Ishikawa (cell line): ENCODE data around the gene GZMB.

Source experiments
- CEBPB ChIP-seq: IDR thresholded peaks from 2 replicates; pipeline ENCODE4 v1.6.1; 2012
- CREB1 ChIP-seq: IDR thresholded peaks from 2 replicates; pipeline ENCODE4 v1.6.1; 2012; ENCODE audit warnings: low read depth
- EGR1 ChIP-seq: IDR thresholded peaks from 2 replicates; pipeline ENCODE4 v1.6.1; 2012
- EP300 ChIP-seq: IDR thresholded peaks from 2 replicates; pipeline ENCODE4 v1.6.1; 2012; ENCODE audit warnings: borderline replicate concordance
- FOXM1 ChIP-seq: IDR thresholded peaks from 2 replicates; pipeline ENCODE4 v1.6.1; 2012; ENCODE audit warnings: low read depth, borderline replicate concordance
- MAX ChIP-seq: IDR thresholded peaks from 2 replicates; pipeline ENCODE4 v1.6.1; 2012
- NFIC ChIP-seq: IDR thresholded peaks from 2 replicates; pipeline ENCODE4 v1.6.1; 2012
- RAD21 ChIP-seq: IDR thresholded peaks from 2 replicates; pipeline ENCODE4 v1.6.1; 2012; ENCODE audit warnings: low read depth
- REST ChIP-seq: IDR thresholded peaks from 2 replicates; pipeline ENCODE4 v1.6.1; 2012; ENCODE audit warnings: low read depth, mild to moderate bottlenecking
- TAF1 ChIP-seq: IDR thresholded peaks from 2 replicates; pipeline ENCODE4 v1.6.1; 2012; ENCODE audit warnings: low read depth, mild to moderate bottlenecking
- TCF12 ChIP-seq: IDR thresholded peaks from 2 replicates; pipeline ENCODE4 v1.6.1; 2012; ENCODE audit warnings: low read depth
- USF1 ChIP-seq: IDR thresholded peaks from 2 replicates; pipeline ENCODE4 v1.6.1; 2012
- YY1 ChIP-seq: IDR thresholded peaks from 2 replicates; pipeline ENCODE4 v1.6.1; 2012; ENCODE audit warnings: low read depth
- ZBTB7A ChIP-seq: IDR thresholded peaks from 2 replicates; pipeline ENCODE4 v1.6.1; 2012; ENCODE audit warnings: low read depth

- TF ChIP-seq NFIC, result no peak
- TF ChIP-seq YY1, result no peak
- TF ChIP-seq MAX, result no peak
- TF ChIP-seq CEBPB, result no peak
- no peak for TF ChIP-seq USF1
- no peak for TF ChIP-seq REST
- TF ChIP-seq CREB1, result no peak
- no peak for TF ChIP-seq RAD21
- TF ChIP-seq EGR1, result no peak
- TF ChIP-seq TAF1, result no peak
- TF ChIP-seq TCF12, result no peak
- TF ChIP-seq EP300, result no peak
- TF ChIP-seq FOXM1, result no peak
- TF ChIP-seq ZBTB7A, result no peak
Observed at GRCh38 chr14:24613241-24613640, 20.7 kb downstream of the GZMB start.
